Right kidney (tissue), 9 donors: ENCODE results near the gene CKB.
A peak's percentile ranks its signal among the peaks of the same experiment; 100 is the strongest.

Source experiments
- DNase-seq: peaks from one replicate; pipeline ENCODE4 v3.0.0-alpha.2; 2016
- long read RNA-seq, 8 donors: transcript quantifications; one replicate each; lab custom pipeline, GENCODE V29; 2026

CKB gene
- long read RNA-seq, donor 1, transcript CKB-202 (4 exons, 1,170 nt), result minor isoform, 5 of 127 reads
- long read RNA-seq, donor 1, transcript CKB-211 (3 exons, 270 nt), result minor isoform, 6 of 127 reads
- long read RNA-seq, donor 1, transcript CKB-201 (8 exons, 1,709 nt), result major isoform, 73 of 127 reads
- long read RNA-seq, donor 1, transcript CKB-209 (3 exons, 803 nt), result minor isoform, 12 of 127 reads
- long read RNA-seq, donor 1, partial matches to known transcripts, result 24 of 127 reads
- long read RNA-seq, donor 1, other reads (novel, unspliced or antisense), result 0 of 127 reads
- long read RNA-seq, donor 2, transcript CKB-201 (8 exons, 1,709 nt), result major isoform, 27 of 67 reads
- long read RNA-seq, donor 2, transcript CKB-209 (3 exons, 803 nt), result minor isoform, 13 of 67 reads
- long read RNA-seq, donor 2, partial matches to known transcripts, result 17 of 67 reads
- long read RNA-seq, donor 2, other reads (novel, unspliced or antisense), result 0 of 67 reads
- long read RNA-seq, donor 3, transcript CKB-209 (3 exons, 803 nt), result minor isoform, 5 of 55 reads
- long read RNA-seq, donor 3, transcript CKB-201 (8 exons, 1,709 nt), result major isoform, 31 of 55 reads
- long read RNA-seq, donor 3, partial matches to known transcripts, result 11 of 55 reads
- long read RNA-seq, donor 3, other reads (novel, unspliced or antisense), result 0 of 55 reads
- long read RNA-seq, donor 4, transcript CKB-202 (4 exons, 1,170 nt), result minor isoform, 9 of 107 reads
- long read RNA-seq, donor 4, transcript CKB-201 (8 exons, 1,709 nt), result major isoform, 52 of 107 reads
- long read RNA-seq, donor 4, transcript CKB-209 (3 exons, 803 nt), result minor isoform, 9 of 107 reads
- long read RNA-seq, donor 4, partial matches to known transcripts, result 34 of 107 reads
- long read RNA-seq, donor 4, other reads (novel, unspliced or antisense), result 0 of 107 reads
- long read RNA-seq, donor 5, transcript CKB-201 (8 exons, 1,709 nt), result major isoform, 81 of 107 reads
- long read RNA-seq, donor 5, transcript CKB-211 (3 exons, 270 nt), result minor isoform, 6 of 107 reads
- long read RNA-seq, donor 5, transcript CKB-202 (4 exons, 1,170 nt), result minor isoform, 6 of 107 reads
- long read RNA-seq, donor 5, partial matches to known transcripts, result 10 of 107 reads
- long read RNA-seq, donor 5, other reads (novel, unspliced or antisense), result 0 of 107 reads
- long read RNA-seq, donor 6, transcript CKB-201 (8 exons, 1,709 nt), result major isoform, 58 of 217 reads
- long read RNA-seq, donor 6, transcript CKB-209 (3 exons, 803 nt), result minor isoform, 26 of 217 reads
- long read RNA-seq, donor 6, transcript CKB-202 (4 exons, 1,170 nt), result minor isoform, 14 of 217 reads
- long read RNA-seq, donor 6, partial matches to known transcripts, result 108 of 217 reads
- long read RNA-seq, donor 6, other reads (novel, unspliced or antisense), result 0 of 217 reads
- long read RNA-seq, donor 7, result 0 reads
- long read RNA-seq, donor 8, transcript CKB-209 (3 exons, 803 nt), result minor isoform, 12 of 85 reads
- long read RNA-seq, donor 8, transcript CKB-201 (8 exons, 1,709 nt), result major isoform, 51 of 85 reads
- long read RNA-seq, donor 8, partial matches to known transcripts, result 16 of 85 reads
- long read RNA-seq, donor 8, other reads (novel, unspliced or antisense), result 0 of 85 reads

GRCh38 chr14:103522649-103523574 is at the start of gene CKB:
Gene CKB (minus strand): TSS chr14:103522830. CDS start chr14:103522493, 337 bp downstream.
- no peak for DNase-seq

GRCh38 chr14:103569408-103569807 is 46.8 kb upstream of the CKB start:
- peak; percentile 35 for DNase-seq

GRCh38 chr14:103568952-103569351 is 46.3 kb upstream of the CKB start:
- no peak for DNase-seq

GRCh38 chr14:103563844-103564505 is 41.3 kb upstream of the CKB start:
- DNase-seq, result no peak

- DNase-seq, result no peak
These were observed 40.6 kb upstream of the CKB start for GRCh38 chr14:103563226-103563620.

- peak; percentile 93 for DNase-seq
These were observed 40.0 kb upstream of the CKB start, which contains the start of the genes BAG5 and COA8 for GRCh38 chr14:103562429-103563225. Gene BAG5 (minus strand): TSS chr14:103562657. CDS start chr14:103561164, 1,493 bp downstream. Gene COA8 (plus strand): TSS chr14:103562960. CDS start chr14:103563002, 42 bp downstream.

- no peak for DNase-seq
These were observed 39.5 kb upstream of the CKB start for GRCh38 chr14:103562179-103562428.

- DNase-seq, result peak; percentile 34
These were observed 39.0 kb upstream of the CKB start for GRCh38 chr14:103561381-103562178.

- no peak for DNase-seq
These were observed 38.1 kb upstream of the CKB start for GRCh38 chr14:103560691-103561090.

GRCh38 chr14:103559766-103560165 is 37.1 kb upstream of the CKB start:
- no peak for DNase-seq

- peak; percentile 34 for DNase-seq
These were observed 35.6 kb upstream of the CKB start for GRCh38 chr14:103558071-103558882.

GRCh38 chr14:103556946-103557758 is 34.5 kb upstream of the CKB start:
- no peak for DNase-seq

GRCh38 chr14:103555559-103556337 is 33.1 kb upstream of the CKB start:
- DNase-seq, result no peak

- DNase-seq, result no peak
These were observed 30.2 kb upstream of the CKB start for GRCh38 chr14:103552846-103553210.

- no peak for DNase-seq
These were observed 29.6 kb upstream of the CKB start for GRCh38 chr14:103552011-103552845.
